Measurements from ENCODE around the gene SYT9. TPM values are rescaled to one million over a fixed set of nuclear protein-coding genes. Genes with fewer than 3 reads are reported as not detected.

Gene SYT9
- total and polyA plus RNA-seq, 8 donors: 0.10 to 0.89 (median 0.31) TPM; not detected in 3

GRCh38 chr11:7281079-7281478 is 29.4 kb downstream of the SYT9 start:
- TF ChIP-seq POLR2A (IDR thresholded peaks at IDR 0.05) (no peak), CTCF (IDR thresholded peaks at IDR 0.05) (no peak), EP300 (IDR thresholded peaks at IDR 0.05) (no peak), POLR2AphosphoS5 (IDR thresholded peaks at IDR 0.05) (no peak)
- DNase-seq: no peak
- Histone ChIP-seq H3K4me3 (no peak overlapping the region), H3K9me3 (peaks cover 0 to 10% (median 8%) of the 10 kb centered on the region in 4 donors), H3K36me3 (no peaks in the 10 kb centered on the region), H3K27ac (no peak overlapping the region), H3K27me3 (no peaks in the 10 kb centered on the region), H3K4me1 (no peaks in the 10 kb centered on the region)
- WGBS, 5 donors: 74 to 90% (median 80%) methylated on average over 1 of the region's 1 CpG
- intact Hi-C loops (cut with DNase I; ENCODE audit: low total_unique reads): no loop called here

- TF ChIP-seq EP300 (IDR thresholded peaks at IDR 0.05) (no peak), POLR2A (IDR thresholded peaks at IDR 0.05) (no peak), POLR2AphosphoS5 (IDR thresholded peaks at IDR 0.05) (no peak), CTCF (IDR thresholded peaks at IDR 0.05) (no peak)
- 58 to 71% (median 66%) methylated on average over 1 of the region's 1 CpG for WGBS, 5 donors
- Histone ChIP-seq H3K4me3 (no peak overlapping the region), H3K27ac (no peak overlapping the region), H3K36me3 (no peaks in the 10 kb centered on the region), H3K9me3 (peaks cover 0 to 17% (median 12%) of the 10 kb centered on the region in 4 donors), H3K4me1 (no peaks in the 10 kb centered on the region), H3K27me3 (no peaks in the 10 kb centered on the region)
- no peak for DNase-seq
- intact Hi-C loops (cut with DNase I; ENCODE audit: low total_unique reads): no loop called here
These were observed 30.1 kb downstream of the SYT9 start for GRCh38 chr11:7281809-7282208.

- Histone ChIP-seq H3K27me3 (no peaks in the 10 kb centered on the region), H3K4me3 (no peak overlapping the region), H3K9me3 (peaks cover 0 to 25% (median 12%) of the 10 kb centered on the region in 4 donors), H3K27ac (no peak overlapping the region), H3K36me3 (no peaks in the 10 kb centered on the region), H3K4me1 (no peaks in the 10 kb centered on the region)
- DNase-seq: no peak
- intact Hi-C loops (cut with DNase I; ENCODE audit: low total_unique reads): no loop called here
- WGBS, 5 donors: 83 to 90% (median 87%) methylated on average over 1 of the region's 1 CpG
- TF ChIP-seq CTCF (IDR thresholded peaks at IDR 0.05) (no peak), POLR2A (IDR thresholded peaks at IDR 0.05) (no peak), POLR2AphosphoS5 (IDR thresholded peaks at IDR 0.05) (no peak), EP300 (IDR thresholded peaks at IDR 0.05) (no peak)
These were observed 34.5 kb downstream of the SYT9 start for GRCh38 chr11:7286178-7286577.

- Histone ChIP-seq H3K9me3 (peaks cover 0 to 13% (median 5%) of the 10 kb centered on the region in 4 donors), H3K27me3 (no peaks in the 10 kb centered on the region), H3K4me3 (no peak overlapping the region), H3K4me1 (no peaks in the 10 kb centered on the region), H3K27ac (no peak overlapping the region), H3K36me3 (no peaks in the 10 kb centered on the region)
- DNase-seq: no peak
- TF ChIP-seq CTCF (IDR thresholded peaks at IDR 0.05) (no peak), POLR2A (IDR thresholded peaks at IDR 0.05) (no peak), EP300 (IDR thresholded peaks at IDR 0.05) (no peak)
- intact Hi-C loops (cut with DNase I; ENCODE audit: low total_unique reads): no loop called here
- 53 to 82% (median 81%) methylated on average over 2 of the region's 2 CpGs for WGBS, 5 donors
These were observed 39.6 kb downstream of the SYT9 start for GRCh38 chr11:7291100-7291829.

Data from stomach (tissue), 9 donors.